IMR-90 (cell line): ENCODE results near the gene PAM16. TPM values are rescaled to one million over a fixed set of nuclear protein-coding genes. Genes with fewer than 3 reads are reported as not detected.
"Not testable (repeated sequence)": the region's sequence is repeated elsewhere in the genome, so short reads cannot be mapped to it uniquely, and the experiment has no call there.

ENCODE experiments used
- ATAC-seq: fragments of 200-7000 bp; cut with Tn5 transposase; 2 replicates; pipeline ENCODE4 v1.9.1; 2020; ENCODE audit warnings: low read depth, mild to moderate bottlenecking, moderate library complexity
- BruUV-seq: library from RNA; stranded (reverse); fragments of 400-500 nt; replicated peaks from 2 replicates; lab custom pipeline; 2021; lab: Mats Ljungman, UMichigan
- CTCF ChIA-PET: fragments of 300-600 bp; formaldehyde crosslinking; extraction: SDS; loops from one replicate; lab custom pipeline; 2021; ENCODE audit warnings: antibody characterized with exemption; lab: Yijun Ruan, JAX
- POLR2A ChIA-PET: fragments of 300-600 bp; sonication (Branson Sonifier 250); formaldehyde crosslinking; loops from one replicate; lab custom pipeline; 2022; ENCODE audit warnings: antibody characterized with exemption; ENCODE audit not compliant: unreplicated experiment; lab: Charles Lee
- DNase-seq: peaks from one replicate; pipeline ENCODE4 v3.0.0; 2013
- H2AFZ ChIP-seq: replicated peaks from 2 replicates; pipeline ENCODE3; 2013; ENCODE audit warnings: low read length, mild to moderate bottlenecking; ENCODE audit not compliant: poor library complexity
- H2AK5ac ChIP-seq: 2 replicates; pipeline ENCODE4 v1.6.1; 2013; ENCODE audit warnings: low read depth, low read length, inconsistent platforms
- H2AK9ac ChIP-seq: replicated peaks from 2 replicates; pipeline ENCODE3; 2013; ENCODE audit warnings: mild to moderate bottlenecking, low read depth, low read length, moderate library complexity; ENCODE audit not compliant: poor library complexity
- H2BK120ac ChIP-seq: 2 replicates; pipeline ENCODE4 v1.6.1; 2013; ENCODE audit warnings: low read depth, low read length, inconsistent platforms
- H2BK15ac ChIP-seq: 3 replicates; pipeline ENCODE4 v1.6.1; 2013; ENCODE audit warnings: low read depth, low read length, inconsistent platforms
- H2BK20ac ChIP-seq: 2 replicates; pipeline ENCODE4 v1.6.1; 2013; ENCODE audit warnings: low read depth, mild to moderate bottlenecking, inconsistent platforms, low read length, moderate library complexity
- H2BK5ac ChIP-seq: 2 replicates; pipeline ENCODE4 v1.6.1; 2013; ENCODE audit warnings: mild to moderate bottlenecking, low read depth, low read length, inconsistent platforms; ENCODE audit not compliant: poor library complexity, severe bottlenecking
- H3K14ac ChIP-seq: replicated peaks from 2 replicates; pipeline ENCODE4 v1.6.1; 2013; ENCODE audit warnings: low read depth, low read length, inconsistent platforms
- H3K18ac ChIP-seq: 2 replicates; pipeline ENCODE4 v1.6.1; 2013; ENCODE audit warnings: low read depth, low read length, control low read depth
- H3K23ac ChIP-seq: 2 replicates; pipeline ENCODE4 v1.6.1; 2013; ENCODE audit warnings: low read depth, low read length, inconsistent platforms
- H3K27ac ChIP-seq: 2 replicates; pipeline ENCODE4 v1.5.1; 2013; ENCODE audit warnings: mild to moderate bottlenecking, control low read depth, low read length; ENCODE audit not compliant: insufficient read depth
- H3K27me3 ChIP-seq: 2 replicates; pipeline ENCODE4 v1.6.1; 2013; ENCODE audit warnings: low read length; ENCODE audit not compliant: control insufficient read depth, insufficient read depth
- H3K36me3 ChIP-seq: 2 replicates; pipeline ENCODE4 v1.6.1; 2013; ENCODE audit warnings: low read length, mixed read lengths; ENCODE audit not compliant: control insufficient read depth, insufficient read depth
- H3K4ac ChIP-seq: 2 replicates; pipeline ENCODE4 v1.6.1; 2013; ENCODE audit warnings: low read depth, low read length, inconsistent platforms
- H3K4me1 ChIP-seq: 2 replicates; pipeline ENCODE4 v1.6.1; 2013; ENCODE audit warnings: low read length, mixed read lengths; ENCODE audit not compliant: control insufficient read depth, insufficient read depth
- H3K4me2 ChIP-seq: 2 replicates; pipeline ENCODE4 v1.6.1; 2013; ENCODE audit warnings: low read depth, mild to moderate bottlenecking, control low read depth, low read length, moderate library complexity
- H3K4me3 ChIP-seq: 2 replicates; pipeline ENCODE4 v1.5.1; 2013; ENCODE audit warnings: low read depth, mild to moderate bottlenecking, control low read depth, low read length, moderate library complexity; ENCODE audit not compliant: insufficient read depth
- H3K56ac ChIP-seq: 2 replicates; pipeline ENCODE4 v1.6.1; 2013; ENCODE audit warnings: low read length, inconsistent platforms; ENCODE audit not compliant: insufficient read depth; ENCODE audit errors: extremely low read depth
- H3K79me1 ChIP-seq, 2 experiments: 2 replicates each; pipeline ENCODE4 v1.6.1; 2013; ENCODE audit warnings: low read length in 2 of 2, inconsistent platforms in 1 of 2, low read depth in 1 of 2
- H3K9ac ChIP-seq: 2 replicates; pipeline ENCODE4 v1.6.1; 2013; ENCODE audit warnings: low read depth, low read length, control low read depth
- H3K9me1 ChIP-seq: 2 replicates; pipeline ENCODE4 v1.6.1; 2013; ENCODE audit warnings: low read length, inconsistent platforms; ENCODE audit not compliant: insufficient read depth
- H3K9me3 ChIP-seq: 2 replicates; pipeline ENCODE4 v1.6.1; 2013; ENCODE audit warnings: low read length; ENCODE audit not compliant: control insufficient read depth, insufficient read depth
- H4K20me1 ChIP-seq: 2 replicates; pipeline ENCODE4 v1.6.1; 2013; ENCODE audit warnings: low read length, inconsistent platforms; ENCODE audit not compliant: insufficient read depth
- H4K5ac ChIP-seq: 2 replicates; pipeline ENCODE4 v1.6.1; 2013; ENCODE audit warnings: mild to moderate bottlenecking, low read depth, low read length, control low read depth
- H4K8ac ChIP-seq, 2 experiments: 2 replicates each; pipeline ENCODE4 v1.6.1; 2013; ENCODE audit warnings: low read depth in 2 of 2, low read length in 2 of 2, control low read depth in 1 of 2, inconsistent platforms in 1 of 2
- H4K91ac ChIP-seq: 2 replicates; pipeline ENCODE4 v1.6.1; 2013; ENCODE audit warnings: low read depth, low read length, inconsistent platforms; ENCODE audit not compliant: insufficient read depth
- WGBS, 2 experiments: methylation state at CpG; one replicate each; pipeline versions ENCODE4 v1.1.5 to v1.1.7; 2013; ENCODE audit warnings: missing lambda C conversion rate in 2 of 2; ENCODE audit not compliant: insufficient read length in 1 of 2; ENCODE audit errors: extremely low coverage in 2 of 2; 5-methylcytosine and 5-hydroxymethylcytosine counted together
- dilution Hi-C: fragments of 300-500 bp; cut with HindIII; formaldehyde crosslinking; loops from one replicate; pipeline ENCODE4 v1.14.3; 2018; ENCODE audit warnings: low sequenced_read_pairs; ENCODE audit not compliant: unreplicated experiment
- in situ Hi-C: fragments of 300-500 bp; cut with MboI; formaldehyde crosslinking; loops from 3 replicates; pipeline ENCODE4 v1.14.3; 2019; ENCODE audit warnings: low sequenced_read_pairs, inconsistent platforms, mixed read lengths
- intact Hi-C: fragments of 100-400 bp; cut with micrococcal nuclease; formaldehyde crosslinking; loops from 2 replicates; pipeline ENCODE4 v1.10.0; 2022
- polyA plus RNA-seq, 3 experiments: library from polyadenylated mRNA; depleted of rRNA; stranded (reverse); fragments of >200 nt; gene quantifications; 2 replicates each; pipeline ENCODE4 v1.2.3, GENCODE V29; 2012; ENCODE audit warnings: low replicate concordance in 1 of 3
- total RNA-seq: library from RNA; depleted of rRNA; stranded (reverse); fragments of >200 nt; gene quantifications from 2 replicates; pipeline ENCODE4 v1.2.3, GENCODE V29; 2012

The PAM16 gene
- total and polyA plus RNA-seq, 2 of the 4 experiments (the other 2 are of a cell fraction): 17.9 to 48.4 TPM

DNA sequence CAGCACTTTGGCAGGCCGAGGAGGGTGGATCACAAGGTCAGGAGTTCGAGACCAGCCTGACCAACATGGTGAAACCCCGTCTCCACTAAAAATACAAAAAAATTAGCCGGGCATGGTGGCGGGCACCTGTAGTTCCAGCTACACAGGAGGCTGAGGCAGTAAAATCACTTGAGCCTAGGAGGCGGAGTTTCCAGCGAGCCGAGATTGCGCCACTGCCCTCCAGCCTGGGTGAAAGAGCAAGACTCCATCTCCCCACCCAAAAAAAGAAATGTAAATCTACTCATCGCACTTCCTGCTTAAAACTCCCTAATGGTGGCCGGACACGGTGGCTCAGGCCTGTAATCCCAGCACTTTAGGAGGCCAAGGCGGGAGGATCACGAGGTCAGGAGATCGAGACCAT, 42.7 kb upstream of the PAM16 start:
- H3K23ac ChIP-seq, H3K56ac ChIP-seq, H3K14ac ChIP-seq, H3K9me1 ChIP-seq, H3K4me2 ChIP-seq, H3K9ac ChIP-seq, H4K5ac ChIP-seq, H2AK9ac ChIP-seq, DNase-seq, H3K9me3 ChIP-seq, H2AFZ ChIP-seq, in situ Hi-C loops, H4K91ac ChIP-seq, H3K27me3 ChIP-seq, dilution Hi-C loops, H3K4me3 ChIP-seq, BruUV-seq, H2AK5ac ChIP-seq, H4K20me1 ChIP-seq, H2BK5ac ChIP-seq, H3K36me3 ChIP-seq, POLR2A ChIA-PET, H3K18ac ChIP-seq, H2BK120ac ChIP-seq, H2BK20ac ChIP-seq, H3K27ac ChIP-seq, ATAC-seq: not testable (repeated sequence)
- intact Hi-C loops: loop anchor here (2.0 kb wide), 1 partner anchor 43 kb away; the partner anchor contains the start of gene PAM16
- Histone ChIP-seq H4K8ac (0 out of 4 replicates have a peak overlapping the region, but pooled peaks of 1 of the 2 experiments have one; percentile 69), H3K4ac (peak overlapping the region; percentile 84), H2BK15ac (0 out of 3 replicates have a peak overlapping the region, but pooled peaks have one; percentile 97), H3K4me1 (peaks cover 24% of the 10 kb centered on the region), H3K79me1 (peaks cover 0 to 26% of the 10 kb centered on the region in 2 experiments; a peak in 2 of 4 replicates)
- 100% methylated on average over 1 of the region's 15 CpGs; no CpG with 5 or more reads in 1 of the 2 experiments for WGBS, 2 experiments
- CTCF ChIA-PET: interaction anchor here (0.7 to 1.8 kb wide), 2 partner anchors 9 to 24 kb away, joined by 3 to 13 read pairs; no protein-coding TSS in a partner anchor
